A673 (cell line): Measurements from ENCODE around the gene RFT1. TPM values are rescaled to one million over a fixed set of nuclear protein-coding genes. Genes with fewer than 3 reads are reported as not detected.

Experiments
- BruUV-seq: library from RNA; stranded (reverse); fragments of 400-500 nt; replicated peaks from 2 replicates; lab custom pipeline; 2021; lab: Mats Ljungman, UMichigan
- CTCF ChIA-PET: fragments of 300-600 bp; sonication (Branson Sonifier 250); formaldehyde crosslinking; loops from one replicate; lab custom pipeline; 2022; ENCODE audit warnings: antibody characterized with exemption; lab: Charles Lee
- POLR2A ChIA-PET: fragments of 300-600 bp; sonication (Branson Sonifier 250); formaldehyde crosslinking; loops from one replicate; lab custom pipeline; 2022; ENCODE audit warnings: antibody characterized with exemption; ENCODE audit not compliant: low non-redundant PET; lab: Charles Lee
- DNase-seq: peaks from one replicate; pipeline ENCODE4 v3.0.0-alpha.2; 2015; ENCODE audit warnings: low spot score
- H3K27ac ChIP-seq: fragments of 200-600 bp; sonication (generic); 2 replicates; pipeline ENCODE4 v1.5.1; 2016; ENCODE audit warnings: mixed run types, low read depth, mild to moderate bottlenecking, mixed read lengths, antibody characterized with exemption, low read length; ENCODE audit not compliant: poor library complexity, severe bottlenecking
- H3K27me3 ChIP-seq: fragments of 200-600 bp; sonication (generic); replicated peaks from 2 replicates; pipeline ENCODE4 v1.6.1; 2017; ENCODE audit warnings: mixed run types, low read depth, mild to moderate bottlenecking, mixed read lengths, antibody characterized with exemption, low read length; ENCODE audit not compliant: insufficient read depth, poor library complexity
- H3K36me3 ChIP-seq: fragments of 200-600 bp; sonication (generic); 2 replicates; pipeline ENCODE4 v1.6.1; 2016; ENCODE audit warnings: mixed run types, mild to moderate bottlenecking, mixed read lengths, antibody characterized with exemption, low read length; ENCODE audit not compliant: insufficient read depth, poor library complexity, severe bottlenecking
- H3K4me1 ChIP-seq: fragments of 200-600 bp; sonication (generic); 2 replicates; pipeline ENCODE4 v1.6.1; 2017; ENCODE audit warnings: mixed run types, mild to moderate bottlenecking, mixed read lengths, antibody characterized with exemption, low read length; ENCODE audit not compliant: insufficient read depth, poor library complexity, severe bottlenecking
- H3K4me3 ChIP-seq: fragments of 200-600 bp; sonication (generic); 2 replicates; pipeline ENCODE4 v1.5.1; 2016; ENCODE audit warnings: low read depth, mixed run types, mild to moderate bottlenecking, mixed read lengths, low read length; ENCODE audit not compliant: poor library complexity, severe bottlenecking
- H3K9me3 ChIP-seq: fragments of 200-600 bp; sonication (generic); 2 replicates; pipeline ENCODE4 v1.6.1; 2016; ENCODE audit warnings: mixed run types, low read depth, mild to moderate bottlenecking, mixed read lengths, antibody characterized with exemption, low read length; ENCODE audit not compliant: poor library complexity, severe bottlenecking
- CTCF ChIP-seq: fragments of 300-800, 200-600 bp; sonication (generic); conservative IDR thresholded peaks from 2 replicates; pipeline ENCODE4 v1.5.1; 2017; ENCODE audit warnings: low read depth, mild to moderate bottlenecking, antibody characterized with exemption, low read length, moderate library complexity, mixed read lengths
- EZH2 ChIP-seq: fragments of 200-600 bp; sonication (generic); IDR thresholded peaks from 2 replicates; pipeline ENCODE4 v1.6.1; 2017; ENCODE audit warnings: borderline replicate concordance, low read depth, mild to moderate bottlenecking, mixed read lengths, antibody characterized with exemption, low read length; ENCODE audit not compliant: poor library complexity, severe bottlenecking
- intact Hi-C: fragments of 100-400 bp; cut with micrococcal nuclease; formaldehyde crosslinking; loops from one replicate; pipeline ENCODE4 v1.10.0; 2022; ENCODE audit not compliant: unreplicated experiment
- total RNA-seq: library from RNA; stranded (reverse); gene quantifications from 2 replicates; pipeline ENCODE4 v1.2.3, GENCODE V29; 2021

RFT1 gene
- total RNA-seq, 1 experiment from 2014 or later = 16.7 TPM

GRCh38 chr3:53147903-53148400 is 17.7 kb upstream of the RFT1 start:
- no peak overlapping the region for H3K27ac ChIP-seq
- H3K27me3 ChIP-seq = no peaks in the 10 kb centered on the region
- H3K36me3 ChIP-seq = no peaks in the 10 kb centered on the region
- intact Hi-C loops = no loop called here
- H3K9me3 ChIP-seq = no peaks in the 10 kb centered on the region
- POLR2A ChIA-PET = no interaction called here
- DNase-seq = no peak
- BruUV-seq = no TSS peak
- CTCF ChIA-PET = no interaction called here
- H3K4me3 ChIP-seq = no peak overlapping the region
- TF ChIP-seq CTCF = no peak
- no peak for TF ChIP-seq EZH2
- H3K4me1 ChIP-seq = no peaks in the 10 kb centered on the region

DNA sequence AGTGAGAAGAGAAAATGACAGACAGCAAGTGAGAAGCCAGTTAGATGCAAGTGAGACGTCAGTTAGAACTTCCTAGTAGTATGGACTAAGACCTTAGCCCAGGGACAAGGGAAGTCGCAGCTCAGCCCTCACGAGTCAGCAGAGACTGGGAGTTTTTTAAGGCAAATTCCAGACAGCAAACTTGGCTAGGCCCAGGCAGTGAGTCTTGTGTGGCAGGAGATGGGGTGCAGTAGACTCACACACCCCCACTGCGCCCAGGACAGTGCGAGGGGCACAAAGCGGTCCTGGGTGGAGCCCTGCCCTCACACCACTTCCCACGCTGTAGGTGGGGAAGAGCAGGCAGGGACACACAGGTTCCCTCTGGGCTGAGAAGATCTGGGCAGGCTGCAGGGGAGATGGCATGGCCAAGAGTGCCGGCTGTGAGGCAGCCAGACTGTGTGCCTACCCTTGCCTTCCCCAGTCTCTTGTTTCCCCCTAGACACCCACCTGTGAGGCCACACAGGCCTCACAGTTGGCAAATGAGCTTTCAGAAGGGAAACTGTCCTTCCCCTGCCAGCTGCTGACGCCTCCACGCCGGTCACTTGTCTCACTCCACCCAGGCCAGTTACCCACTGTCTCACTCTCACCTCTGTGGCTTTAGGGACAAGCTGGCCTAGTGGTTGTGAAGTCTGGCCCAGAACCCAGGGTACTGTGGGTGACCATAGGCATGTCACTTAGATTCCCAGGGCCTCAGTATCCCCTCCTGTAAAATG is 17.1 kb upstream of the RFT1 start:
- Histone ChIP-seq H3K4me3 (no peak overlapping the region), H3K4me1 (no peaks in the 10 kb centered on the region), H3K9me3 (no peaks in the 10 kb centered on the region), H3K36me3 (no peaks in the 10 kb centered on the region), H3K27ac (no peak overlapping the region), H3K27me3 (no peaks in the 10 kb centered on the region)
- ChIA-PET POLR2A (no interaction called here), CTCF (no interaction called here)
- intact Hi-C loops = no loop called here
- DNase-seq = no peak
- BruUV-seq = no TSS peak
- no peak for TF ChIP-seq CTCF

GRCh38 chr3:53146319-53146891 is 16.2 kb upstream of the RFT1 start:
- TF ChIP-seq CTCF = no peak
- no peak for TF ChIP-seq EZH2
- Histone ChIP-seq H3K27ac (no peak overlapping the region), H3K4me1 (no peaks in the 10 kb centered on the region), H3K9me3 (no peaks in the 10 kb centered on the region), H3K4me3 (no peak overlapping the region), H3K27me3 (no peaks in the 10 kb centered on the region), H3K36me3 (no peaks in the 10 kb centered on the region)
- CTCF ChIA-PET = no interaction called here
- intact Hi-C loops = no loop called here
- POLR2A ChIA-PET = no interaction called here
- DNase-seq = no peak
- no TSS peak for BruUV-seq
